GM12875 (cell line): ENCODE measurements around the gene CTNND2.

Experiments used
- H3K4me3 ChIP-seq: one replicate; pipeline ENCODE4 v1.5.1; 2011; ENCODE audit warnings: low read depth, low read length, control low read depth
- TF ChIP-seq, protein P1 (sequence below): IDR thresholded peaks from 2 replicates; pipeline ENCODE4 v1.5.1; 2011; ENCODE audit warnings: low read depth, mild to moderate bottlenecking, control low read depth, inconsistent platforms, low read length, moderate library complexity, borderline replicate concordance; ENCODE audit not compliant: insufficient read depth

The CTNND2 gene

GRCh38 chr5:11104651-11105112, 799.6 kb downstream of the CTNND2 start:
- H3K4me3 ChIP-seq = no peak overlapping the region

DNA sequence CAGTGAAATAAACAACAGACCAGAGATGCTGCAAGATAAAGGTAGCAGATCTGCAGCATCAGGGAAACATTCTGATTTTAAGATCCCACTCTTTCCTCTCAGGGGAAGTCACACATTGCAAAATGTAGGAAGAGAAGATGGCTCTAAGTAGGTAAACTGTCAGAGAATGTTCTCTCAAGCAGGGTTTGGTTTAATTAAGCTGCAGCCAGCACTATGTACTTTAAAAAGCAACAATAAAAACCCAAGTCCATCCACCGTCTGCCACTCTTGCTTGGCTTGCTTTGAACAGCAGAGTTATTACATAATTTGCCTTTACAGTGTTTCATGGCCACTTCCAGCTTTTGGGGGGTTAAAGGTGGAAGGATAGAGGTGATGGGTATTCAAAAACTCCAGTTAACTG, 800.0 kb downstream of the CTNND2 start:
- no peak overlapping the region for H3K4me3 ChIP-seq
- TF ChIP-seq, protein P1, sequence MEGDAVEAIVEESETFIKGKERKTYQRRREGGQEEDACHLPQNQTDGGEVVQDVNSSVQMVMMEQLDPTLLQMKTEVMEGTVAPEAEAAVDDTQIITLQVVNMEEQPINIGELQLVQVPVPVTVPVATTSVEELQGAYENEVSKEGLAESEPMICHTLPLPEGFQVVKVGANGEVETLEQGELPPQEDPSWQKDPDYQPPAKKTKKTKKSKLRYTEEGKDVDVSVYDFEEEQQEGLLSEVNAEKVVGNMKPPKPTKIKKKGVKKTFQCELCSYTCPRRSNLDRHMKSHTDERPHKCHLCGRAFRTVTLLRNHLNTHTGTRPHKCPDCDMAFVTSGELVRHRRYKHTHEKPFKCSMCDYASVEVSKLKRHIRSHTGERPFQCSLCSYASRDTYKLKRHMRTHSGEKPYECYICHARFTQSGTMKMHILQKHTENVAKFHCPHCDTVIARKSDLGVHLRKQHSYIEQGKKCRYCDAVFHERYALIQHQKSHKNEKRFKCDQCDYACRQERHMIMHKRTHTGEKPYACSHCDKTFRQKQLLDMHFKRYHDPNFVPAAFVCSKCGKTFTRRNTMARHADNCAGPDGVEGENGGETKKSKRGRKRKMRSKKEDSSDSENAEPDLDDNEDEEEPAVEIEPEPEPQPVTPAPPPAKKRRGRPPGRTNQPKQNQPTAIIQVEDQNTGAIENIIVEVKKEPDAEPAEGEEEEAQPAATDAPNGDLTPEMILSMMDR = no peak

More at GRCh38 chr5:11104651-11105112, 799.6 kb downstream of the CTNND2 start:
- TF ChIP-seq, protein P1 = no peak

GRCh38 chr5:11084111-11084510, 820.1 kb downstream of the CTNND2 start:
- no peak overlapping the region for H3K4me3 ChIP-seq
- TF ChIP-seq, protein P1 = no peak

- no peak overlapping the region for H3K4me3 ChIP-seq
- TF ChIP-seq, protein P1 = no peak
Observed at GRCh38 chr5:11082404-11082945, 821.8 kb downstream of the CTNND2 start.

DNA sequence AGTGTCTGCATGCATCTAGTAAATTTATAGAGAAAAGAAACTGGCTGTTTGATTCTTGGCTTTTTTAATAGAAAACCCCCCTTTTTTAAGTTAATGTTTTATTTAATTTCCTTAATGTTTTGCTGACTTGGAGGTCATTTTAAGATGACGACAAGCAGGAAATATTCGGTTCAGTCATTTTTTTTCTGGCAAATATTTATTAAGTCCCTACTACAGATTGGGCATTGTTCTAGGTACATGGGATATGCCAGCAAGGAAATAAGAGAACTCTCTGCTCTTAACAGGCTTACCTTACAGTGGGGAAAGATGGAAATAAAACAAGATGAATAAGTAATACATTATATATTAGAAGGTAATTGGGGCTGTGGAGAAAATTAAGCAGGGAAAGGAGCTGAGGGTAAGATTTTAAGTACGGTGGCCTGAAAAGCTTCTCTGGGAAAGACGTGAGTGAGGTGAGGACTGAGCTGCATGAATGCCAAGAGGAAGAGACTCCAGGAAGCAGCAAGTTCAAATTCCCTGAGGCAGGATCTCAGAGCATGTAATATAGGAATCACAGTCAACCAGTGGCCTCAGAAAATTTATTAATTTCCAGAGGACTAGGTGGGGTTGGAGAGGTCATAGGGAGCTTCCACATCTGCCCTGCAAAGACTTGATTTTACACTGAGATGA, 827.2 kb downstream of the CTNND2 start:
- H3K4me3 ChIP-seq = no peak overlapping the region
- TF ChIP-seq, protein P1 = no peak

DNA sequence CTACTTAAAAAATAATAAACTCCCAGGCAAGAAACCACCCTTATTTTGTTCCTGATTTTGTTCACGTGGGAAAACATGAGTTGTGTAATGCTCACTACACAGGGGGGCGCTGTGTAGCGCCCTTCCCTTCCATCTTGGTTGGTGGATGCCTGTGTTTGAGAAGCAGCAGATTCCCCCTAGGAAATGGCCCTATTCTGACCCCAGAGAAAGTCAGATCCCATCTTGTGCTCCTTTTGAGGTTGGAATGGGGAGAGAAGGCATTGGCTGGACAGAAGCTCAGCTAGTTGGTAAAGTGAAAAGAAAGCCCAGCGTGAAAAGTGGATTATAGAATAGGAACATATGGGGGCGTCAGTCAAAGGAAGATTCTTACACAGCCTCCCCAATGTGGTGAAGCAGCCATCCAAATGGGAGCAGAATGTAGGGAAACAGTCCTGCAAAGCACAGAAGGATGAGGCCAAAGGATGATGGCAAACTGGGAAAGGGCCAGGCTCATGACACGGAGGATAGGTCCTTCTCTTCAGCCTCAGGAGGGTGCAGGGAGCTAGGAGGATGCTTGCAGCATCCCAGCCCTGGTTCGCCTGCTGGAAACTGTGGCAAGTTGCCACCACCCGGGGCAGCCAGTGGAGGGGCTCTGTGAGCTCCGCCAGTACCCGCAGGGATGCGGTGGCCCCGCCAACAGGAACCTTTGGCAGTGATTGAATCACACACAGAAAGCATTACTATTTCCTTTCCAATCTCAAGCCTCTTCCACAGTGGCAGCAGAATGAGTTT, 829.0 kb downstream of the CTNND2 start:
- TF ChIP-seq, protein P1 = peak; percentile 30; the same call in 1 of the 2 replicates
- H3K4me3 ChIP-seq = no peak overlapping the region
